OCI-M1 (cell line): Measurements from ENCODE around the gene TMEM178B.
"Not testable (repeated sequence)": the region's sequence is repeated elsewhere in the genome, so short reads cannot be mapped to it uniquely, and the experiment has no call there.

Experiments
- DNase-seq: peaks from one replicate; lab custom pipeline; 2025; lab: John Stamatoyannopoulos, UW

The TMEM178B gene

GRCh38 chr7:141389140-141389796, 315.4 kb downstream of the TMEM178B start:
- DNase-seq, result no peak

GRCh38 chr7:141390339-141390738, 316.5 kb downstream of the TMEM178B start:
- DNase-seq, result no peak

GRCh38 chr7:141393056-141393455, 319.2 kb downstream of the TMEM178B start:
- DNase-seq, result no peak

GRCh38 chr7:141397236-141398163, 323.6 kb downstream of the TMEM178B start:
- no peak for DNase-seq

GRCh38 chr7:141400356-141400755, 326.5 kb downstream of the TMEM178B start:
- no peak for DNase-seq

GRCh38 chr7:141402277-141402996, 328.6 kb downstream of the TMEM178B start:
- no peak for DNase-seq

- not testable (repeated sequence) for DNase-seq
Observed at GRCh38 chr7:141403846-141404245, 330.0 kb downstream of the TMEM178B start.

GRCh38 chr7:141406347-141406746, 332.5 kb downstream of the TMEM178B start:
- DNase-seq, result no peak

- DNase-seq, result no peak
Observed at GRCh38 chr7:141407893-141408292, 334.0 kb downstream of the TMEM178B start.

- no peak for DNase-seq
Observed at GRCh38 chr7:141408440-141408839, 334.6 kb downstream of the TMEM178B start.

GRCh38 chr7:141409219-141409618, 335.4 kb downstream of the TMEM178B start:
- no peak for DNase-seq

GRCh38 chr7:141409801-141410329, 336.0 kb downstream of the TMEM178B start:
- no peak for DNase-seq

- DNase-seq, result no peak
Observed at GRCh38 chr7:141410353-141411000, 336.6 kb downstream of the TMEM178B start.

GRCh38 chr7:141411133-141411532, 337.3 kb downstream of the TMEM178B start:
- DNase-seq, result no peak

GRCh38 chr7:141415999-141416398, 342.1 kb downstream of the TMEM178B start:
- DNase-seq, result no peak

GRCh38 chr7:141416650-141417270, 342.9 kb downstream of the TMEM178B start:
- DNase-seq, result no peak

- DNase-seq, result no peak
Observed at GRCh38 chr7:141417506-141417905, 343.6 kb downstream of the TMEM178B start.

- DNase-seq, result no peak
Observed at GRCh38 chr7:141418066-141418465, 344.2 kb downstream of the TMEM178B start.

GRCh38 chr7:141421306-141421705, 347.4 kb downstream of the TMEM178B start:
- DNase-seq, result no peak

GRCh38 chr7:141427134-141427533, 353.3 kb downstream of the TMEM178B start:
- no peak for DNase-seq

GRCh38 chr7:141430455-141431139, 356.7 kb downstream of the TMEM178B start:
- DNase-seq, result no peak
